ENCODE results near the gene CBLL1.

The CBLL1 gene

GRCh38 chr7:107718456-107719193 lies 25.3 kb upstream of the CBLL1 start:
- Mint-ChIP-seq H3K36me3 (ENCODE audit: low read depth) (no peaks in the 10 kb centered on the region), H3K9me3 (no peaks in the 10 kb centered on the region), H3K27me3 (ENCODE audit: low read depth) (no peaks in the 10 kb centered on the region), H3K4me3 (no peak overlapping the region), H3K27ac (no peak overlapping the region), H3K4me1 (ENCODE audit: low read depth) (peaks cover 7% of the 10 kb centered on the region)
- DNase-seq (ENCODE audit: low spot score): no peak

DNA sequence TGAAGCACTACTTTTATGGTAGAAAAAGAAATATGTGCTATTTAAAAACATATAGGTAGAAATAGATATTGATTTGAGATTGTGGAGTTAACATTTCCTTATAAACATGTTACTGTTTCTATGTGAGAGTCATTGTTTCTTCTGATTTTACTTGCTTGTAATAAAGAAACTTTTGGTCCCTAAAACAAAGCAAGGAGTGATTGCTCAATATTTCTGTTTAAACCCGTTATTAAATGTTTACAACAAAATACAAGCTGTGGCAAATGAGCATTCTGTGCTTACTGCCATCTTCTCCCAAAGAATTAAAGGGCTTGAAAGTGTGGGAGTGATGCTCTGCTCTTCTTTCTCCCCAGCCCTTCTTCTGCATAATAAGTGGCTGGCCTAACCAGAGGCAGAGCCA lies 22.7 kb upstream of the CBLL1 start:
- H3K27ac Mint-ChIP-seq: no peak overlapping the region

GRCh38 chr7:107723255-107723654 lies 20.7 kb upstream of the CBLL1 start:
- H3K9me3 Mint-ChIP-seq: no peaks in the 10 kb centered on the region

More for the DNA sequence above, 22.7 kb upstream of the CBLL1 start:
- Mint-ChIP-seq H3K36me3 (ENCODE audit: low read depth) (no peaks in the 10 kb centered on the region), H3K27me3 (ENCODE audit: low read depth) (peaks cover under 1% of the 10 kb centered on the region), H3K4me1 (ENCODE audit: low read depth) (peaks cover 7% of the 10 kb centered on the region), H3K4me3 (no peak overlapping the region), H3K9me3 (no peaks in the 10 kb centered on the region)
- DNase-seq (ENCODE audit: low spot score): no peak

DNA sequence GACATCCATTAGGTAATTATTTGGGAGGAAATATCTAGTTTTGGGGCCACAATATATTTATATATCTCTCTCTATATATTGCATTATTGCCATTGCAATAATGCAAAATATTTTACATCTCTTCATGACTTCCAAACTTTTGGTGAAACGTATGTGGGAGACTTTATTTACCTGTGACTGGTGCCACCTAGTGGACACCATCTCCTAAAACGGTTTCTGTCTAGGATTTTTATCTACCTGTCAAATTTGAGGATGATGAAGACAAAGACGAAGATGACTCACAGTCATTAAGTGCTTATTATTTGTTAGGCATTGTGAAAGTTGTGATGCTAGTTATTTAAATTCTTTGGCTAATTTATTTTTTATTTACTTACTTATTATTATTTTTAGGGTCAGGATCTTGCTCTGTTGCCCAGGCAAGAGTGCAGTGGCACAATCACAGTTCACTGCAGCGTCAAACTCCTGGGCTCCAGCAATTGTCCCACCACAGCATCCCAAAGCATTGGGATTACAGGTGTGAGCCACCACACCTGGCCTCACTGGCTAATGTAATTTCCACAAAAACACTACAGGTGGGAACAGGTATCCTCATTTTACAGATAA lies 18.7 kb upstream of the CBLL1 start:
- Mint-ChIP-seq H3K4me1 (ENCODE audit: low read depth) (peaks cover 2% of the 10 kb centered on the region), H3K9me3 (no peaks in the 10 kb centered on the region), H3K27ac (no peak overlapping the region), H3K36me3 (ENCODE audit: low read depth) (no peaks in the 10 kb centered on the region), H3K4me3 (no peak overlapping the region), H3K27me3 (ENCODE audit: low read depth) (peaks cover 22% of the 10 kb centered on the region)
- peak; percentile 21 for DNase-seq (ENCODE audit: low spot score)

More at GRCh38 chr7:107723255-107723654, 20.7 kb upstream of the CBLL1 start:
- no peak overlapping the region for H3K4me3 Mint-ChIP-seq
- H3K4me1 Mint-ChIP-seq (ENCODE audit: low read depth): peaks cover 6% of the 10 kb centered on the region
- H3K27ac Mint-ChIP-seq: no peak overlapping the region
- DNase-seq (ENCODE audit: low spot score): no peak
- no peaks in the 10 kb centered on the region for H3K36me3 Mint-ChIP-seq (ENCODE audit: low read depth)
- peaks cover 17% of the 10 kb centered on the region for H3K27me3 Mint-ChIP-seq (ENCODE audit: low read depth)

GRCh38 chr7:107726356-107727130 lies 17.4 kb upstream of the CBLL1 start:
- no peaks in the 10 kb centered on the region for H3K9me3 Mint-ChIP-seq
- H3K4me1 Mint-ChIP-seq (ENCODE audit: low read depth): peaks cover 2% of the 10 kb centered on the region
- H3K27ac Mint-ChIP-seq: no peak overlapping the region
- no peak for DNase-seq (ENCODE audit: low spot score)
- H3K4me3 Mint-ChIP-seq: no peak overlapping the region
- peaks cover 22% of the 10 kb centered on the region for H3K27me3 Mint-ChIP-seq (ENCODE audit: low read depth)
- H3K36me3 Mint-ChIP-seq (ENCODE audit: low read depth): no peaks in the 10 kb centered on the region

DNA sequence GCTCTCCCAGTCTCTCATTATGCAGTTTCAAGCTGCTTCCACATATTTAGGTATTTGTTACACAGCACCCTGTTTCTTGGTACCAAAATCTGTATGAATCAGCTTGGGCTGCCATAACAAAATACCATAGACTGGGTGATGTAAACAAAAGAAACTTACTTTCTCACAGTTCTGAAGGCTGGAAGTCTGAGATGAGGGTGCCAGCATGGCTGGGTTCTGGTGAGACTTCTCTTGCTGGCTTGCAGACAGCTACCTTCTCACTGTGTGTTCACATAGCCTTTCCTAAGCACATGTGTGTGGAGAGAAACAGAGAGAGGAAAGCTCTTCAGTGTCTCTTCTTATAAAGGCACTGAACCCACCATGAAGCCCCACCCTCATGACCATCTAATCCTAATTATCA lies 15.7 kb upstream of the CBLL1 start:
- no peak for DNase-seq (ENCODE audit: low spot score)
- no peak overlapping the region for H3K27ac Mint-ChIP-seq
- no peaks in the 10 kb centered on the region for H3K9me3 Mint-ChIP-seq
- peaks cover 2% of the 10 kb centered on the region for H3K4me1 Mint-ChIP-seq (ENCODE audit: low read depth)
- H3K36me3 Mint-ChIP-seq (ENCODE audit: low read depth): no peaks in the 10 kb centered on the region
- H3K27me3 Mint-ChIP-seq (ENCODE audit: low read depth): peaks cover 22% of the 10 kb centered on the region
- no peak overlapping the region for H3K4me3 Mint-ChIP-seq

DNA sequence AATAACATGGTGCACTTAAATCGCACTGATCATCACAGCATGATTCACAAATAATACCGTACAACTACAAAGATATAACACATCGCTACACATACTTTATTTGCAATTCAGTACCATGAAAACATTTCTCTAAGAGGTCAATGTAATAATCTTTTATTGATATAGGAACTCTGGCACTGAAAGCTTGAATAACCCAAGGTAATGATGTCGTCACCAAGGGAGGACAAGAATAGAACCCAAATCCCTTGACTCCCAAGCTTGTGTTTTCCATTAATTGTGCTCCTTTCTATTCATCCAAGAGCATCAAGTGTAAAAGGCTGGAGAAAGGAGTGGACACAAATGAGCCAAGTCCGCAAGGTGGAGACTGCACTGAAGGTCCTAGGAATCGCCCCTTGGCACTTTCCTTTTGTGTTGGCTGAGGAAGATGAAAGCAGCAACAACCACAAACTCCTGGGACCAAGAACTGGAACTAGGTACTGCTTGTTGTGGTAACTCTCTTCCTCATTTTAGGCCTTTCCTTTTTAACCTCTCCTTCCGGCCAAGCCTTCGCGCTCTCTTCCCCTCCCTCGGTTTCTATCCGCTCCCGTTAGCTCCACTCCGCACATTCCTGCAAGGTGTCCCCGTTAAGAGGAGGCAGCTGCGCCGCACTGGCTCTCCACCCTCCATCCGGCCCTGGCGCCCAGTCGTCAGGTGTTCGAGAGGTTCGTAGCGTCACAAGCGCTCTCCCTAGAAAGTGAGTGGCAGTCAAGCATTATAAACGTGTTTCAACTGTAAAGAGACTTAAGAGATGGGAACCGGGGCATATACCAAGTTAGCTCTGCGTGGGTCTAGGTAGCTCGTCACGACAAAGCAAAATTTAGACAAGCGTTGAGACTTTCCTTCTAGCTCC lies 1.0 kb upstream of the CBLL1 start:
- H3K27ac Mint-ChIP-seq: peak overlapping the region; percentile 100
- peaks cover 34% of the 10 kb centered on the region for H3K4me1 Mint-ChIP-seq (ENCODE audit: low read depth)
- H3K9me3 Mint-ChIP-seq: no peaks in the 10 kb centered on the region
- H3K27me3 Mint-ChIP-seq (ENCODE audit: low read depth): peaks cover 3% of the 10 kb centered on the region
- peaks cover 10% of the 10 kb centered on the region for H3K36me3 Mint-ChIP-seq (ENCODE audit: low read depth)
- DNase-seq (ENCODE audit: low spot score): no peak
- H3K4me3 Mint-ChIP-seq: peak overlapping the region; percentile 93

DNA sequence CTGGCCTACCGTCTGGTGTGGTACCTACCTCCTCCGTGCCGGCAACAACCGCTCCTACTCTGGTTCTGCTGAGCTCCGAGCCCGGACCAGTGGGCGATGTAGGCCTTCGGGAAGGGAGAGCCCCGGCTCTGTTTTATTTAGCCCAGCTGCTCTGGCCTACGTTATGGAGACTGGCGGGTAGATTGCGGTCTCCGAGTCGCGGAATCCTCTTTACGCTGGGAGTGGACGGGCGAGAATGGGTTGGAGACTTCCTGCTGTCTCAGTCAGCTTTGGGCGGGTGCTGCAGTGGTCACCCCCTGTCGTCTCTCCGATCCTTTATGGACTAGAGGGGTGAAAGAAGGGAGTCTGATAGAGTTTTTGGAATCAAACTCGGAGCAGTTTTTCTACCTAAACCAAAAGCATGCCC lies 406 bp downstream of the CBLL1 start:
- Mint-ChIP-seq H3K36me3 (ENCODE audit: low read depth) (peaks cover 12% of the 10 kb centered on the region), H3K4me1 (ENCODE audit: low read depth) (peaks cover 38% of the 10 kb centered on the region), H3K27ac (peak overlapping the region; percentile 100), H3K27me3 (ENCODE audit: low read depth) (no peaks in the 10 kb centered on the region), H3K4me3 (peak overlapping the region; percentile 93), H3K9me3 (no peaks in the 10 kb centered on the region)
- DNase-seq (ENCODE audit: low spot score): no peak

- DNase-seq (ENCODE audit: low spot score): no peak
- Mint-ChIP-seq H3K27ac (peak overlapping the region; percentile 66), H3K9me3 (no peaks in the 10 kb centered on the region), H3K27me3 (ENCODE audit: low read depth) (no peaks in the 10 kb centered on the region), H3K4me1 (ENCODE audit: low read depth) (peaks cover 41% of the 10 kb centered on the region), H3K4me3 (peak overlapping the region; percentile 93), H3K36me3 (ENCODE audit: low read depth) (peaks cover 22% of the 10 kb centered on the region)
Measured at GRCh38 chr7:107746006-107746405, 2.1 kb downstream of the CBLL1 start.

- Mint-ChIP-seq H3K9me3 (no peaks in the 10 kb centered on the region), H3K27me3 (ENCODE audit: low read depth) (no peaks in the 10 kb centered on the region), H3K27ac (no peak overlapping the region), H3K4me3 (no peak overlapping the region), H3K36me3 (ENCODE audit: low read depth) (peaks cover 36% of the 10 kb centered on the region), H3K4me1 (ENCODE audit: low read depth) (peaks cover 22% of the 10 kb centered on the region)
- DNase-seq (ENCODE audit: low spot score): no peak
Measured at GRCh38 chr7:107751113-107751512, 7.2 kb downstream of the CBLL1 start.

DNA sequence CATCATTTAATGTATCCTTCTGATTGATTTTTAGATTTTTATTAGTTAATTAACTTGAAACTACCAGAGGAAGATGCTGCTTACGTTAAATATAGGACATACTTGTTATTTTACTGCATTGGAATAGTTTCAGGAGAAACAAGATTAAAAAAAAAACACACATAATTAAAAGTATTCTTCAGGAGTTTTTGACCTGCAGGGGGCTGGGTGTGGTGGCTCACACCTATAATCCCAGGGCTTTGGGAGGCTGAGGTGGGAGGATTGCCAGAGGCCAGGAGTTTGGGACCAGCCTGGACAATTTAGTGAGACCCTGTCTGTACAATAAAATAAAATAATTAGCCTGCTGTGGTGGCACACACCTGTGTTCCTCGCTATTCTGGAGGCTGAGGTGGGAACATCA lies 10.7 kb downstream of the CBLL1 start:
- peaks cover 9% of the 10 kb centered on the region for H3K4me1 Mint-ChIP-seq (ENCODE audit: low read depth)
- no peaks in the 10 kb centered on the region for H3K9me3 Mint-ChIP-seq
- peaks cover 56% of the 10 kb centered on the region for H3K36me3 Mint-ChIP-seq (ENCODE audit: low read depth)
- no peak overlapping the region for H3K27ac Mint-ChIP-seq
- no peak for DNase-seq (ENCODE audit: low spot score)
- no peak overlapping the region for H3K4me3 Mint-ChIP-seq
- no peaks in the 10 kb centered on the region for H3K27me3 Mint-ChIP-seq (ENCODE audit: low read depth)

- no peak overlapping the region for H3K4me3 Mint-ChIP-seq
- H3K27ac Mint-ChIP-seq: no peak overlapping the region
- no peaks in the 10 kb centered on the region for H3K9me3 Mint-ChIP-seq
- H3K36me3 Mint-ChIP-seq (ENCODE audit: low read depth): peaks cover 44% of the 10 kb centered on the region
- peaks cover 3% of the 10 kb centered on the region for H3K4me1 Mint-ChIP-seq (ENCODE audit: low read depth)
- H3K27me3 Mint-ChIP-seq (ENCODE audit: low read depth): no peaks in the 10 kb centered on the region
- DNase-seq (ENCODE audit: low spot score): no peak
Measured at GRCh38 chr7:107758667-107759066, 14.7 kb downstream of the CBLL1 start.

GRCh38 chr7:107767391-107767790 lies 23.4 kb downstream of the CBLL1 start:
- Mint-ChIP-seq H3K27ac (no peak overlapping the region), H3K36me3 (ENCODE audit: low read depth) (peaks cover 1% of the 10 kb centered on the region), H3K9me3 (no peaks in the 10 kb centered on the region), H3K27me3 (ENCODE audit: low read depth) (no peaks in the 10 kb centered on the region), H3K4me1 (ENCODE audit: low read depth) (peaks cover 8% of the 10 kb centered on the region), H3K4me3 (no peak overlapping the region)
- no peak for DNase-seq (ENCODE audit: low spot score)

Data from T-helper 2 cell treated with Interferon-gamma antibody and Interleukin-4, amounts not matched to agents 5 μg/mL and 100 μg/mL, for 36 hours (primary cell).